Liver (tissue), 9 donors: ENCODE results near the gene KLF5. TPM values are rescaled to one million over a fixed set of nuclear protein-coding genes. Genes with fewer than 3 reads are reported as not detected.
"Not testable (repeated sequence)": the region's sequence is repeated elsewhere in the genome, so short reads cannot be mapped to it uniquely, and the experiment has no call there.

Experiments used
- DNase-seq: peaks from one replicate; pipeline ENCODE4 v3.0.0-alpha.2; 2017; ENCODE audit warnings: low spot score
- H3K27ac ChIP-seq, 2 donors: one replicate each; pipeline ENCODE4 v1.7.0; 2013; ENCODE audit warnings: inconsistent platforms in 2 of 2, low read length in 2 of 2, control low read depth in 1 of 2, low read depth in 1 of 2, mild to moderate bottlenecking in 1 of 2
- H3K27me3 ChIP-seq, 4 donors: one replicate each; pipeline versions ENCODE4 v1.6.1 to v1.7.0; 2013; ENCODE audit warnings: low read length in 3 of 4, inconsistent platforms in 1 of 4, mild to moderate bottlenecking in 1 of 4, moderate library complexity in 1 of 4; ENCODE audit not compliant: control insufficient read depth in 4 of 4, insufficient read depth in 4 of 4
- H3K36me3 ChIP-seq, 4 donors: one replicate each; pipeline versions ENCODE4 v1.6.1 to v1.7.0; 2013; ENCODE audit warnings: low read length in 3 of 4, mild to moderate bottlenecking in 3 of 4, low read depth in 1 of 4, moderate library complexity in 1 of 4; ENCODE audit not compliant: control insufficient read depth in 4 of 4, insufficient read depth in 3 of 4
- H3K4me1 ChIP-seq, 4 donors: one replicate each; pipeline versions ENCODE4 v1.6.1 to v1.7.0; 2013; ENCODE audit warnings: low read length in 3 of 4, mild to moderate bottlenecking in 3 of 4, moderate library complexity in 1 of 4; ENCODE audit not compliant: control insufficient read depth in 4 of 4, insufficient read depth in 4 of 4
- H3K4me3 ChIP-seq, 3 donors: one replicate each; pipeline versions ENCODE4 v1.6.1 to v1.7.0; 2013; ENCODE audit warnings: low read length in 3 of 3, control low read depth in 1 of 3, low read depth in 1 of 3, mild to moderate bottlenecking in 1 of 3
- H3K9ac ChIP-seq, 2 donors: one replicate each; pipeline ENCODE4 v1.7.0; 2013; ENCODE audit warnings: low read length in 2 of 2, mild to moderate bottlenecking in 2 of 2, moderate library complexity in 2 of 2, control low read depth in 1 of 2, low read depth in 1 of 2
- H3K9me3 ChIP-seq, 4 donors: one replicate each; pipeline versions ENCODE4 v1.6.1 to v1.7.0; 2013; ENCODE audit warnings: low read length in 3 of 4; ENCODE audit not compliant: control insufficient read depth in 4 of 4
- EGR1 ChIP-seq, 2 donors: IDR thresholded peaks; 2 replicates each; pipeline ENCODE4 v1.6.1; 2016 to 2018; ENCODE audit warnings: antibody characterized with exemption in 2 of 2, low read depth in 2 of 2
- FOXA1 ChIP-seq: IDR thresholded peaks from 2 replicates; pipeline ENCODE4 v1.6.1; 2016; ENCODE audit warnings: antibody characterized with exemption
- FOXA2 ChIP-seq: IDR thresholded peaks from 2 replicates; pipeline ENCODE4 v1.6.1; 2016; ENCODE audit warnings: antibody characterized with exemption
- GABPA ChIP-seq, 2 donors: IDR thresholded peaks in 1 of 2; conservative IDR thresholded peaks in 1 of 2; 2 replicates each; pipeline ENCODE4 v1.6.1; 2016; ENCODE audit warnings: antibody characterized with exemption in 2 of 2, mild to moderate bottlenecking in 1 of 2, moderate library complexity in 1 of 2
- HNF4G ChIP-seq: IDR thresholded peaks from 2 replicates; pipeline ENCODE4 v1.6.1; 2016; ENCODE audit warnings: antibody characterized with exemption
- JUND ChIP-seq, 2 donors: IDR thresholded peaks; 2 replicates each; pipeline ENCODE4 v1.6.1; 2016; ENCODE audit warnings: antibody characterized with exemption in 2 of 2
- MAX ChIP-seq: IDR thresholded peaks from 2 replicates; pipeline ENCODE4 v1.6.1; 2016; ENCODE audit warnings: antibody characterized with exemption
- NR2F2 ChIP-seq: IDR thresholded peaks from 2 replicates; pipeline ENCODE4 v1.6.1; 2016; ENCODE audit warnings: antibody characterized with exemption
- RAD21 ChIP-seq, 2 donors: IDR thresholded peaks; 2 replicates each; pipeline ENCODE4 v1.6.1; 2016; ENCODE audit warnings: antibody characterized with exemption in 2 of 2, mild to moderate bottlenecking in 2 of 2
- REST ChIP-seq: IDR thresholded peaks from 2 replicates; pipeline ENCODE4 v1.6.1; 2016; ENCODE audit warnings: antibody characterized with exemption, mild to moderate bottlenecking
- RXRA ChIP-seq, 2 donors: IDR thresholded peaks; 2 replicates each; pipeline ENCODE4 v1.6.1; 2017 to 2018; ENCODE audit warnings: antibody characterized with exemption in 2 of 2, mild to moderate bottlenecking in 1 of 2
- SP1 ChIP-seq: IDR thresholded peaks from 2 replicates; pipeline ENCODE4 v1.6.1; 2018; ENCODE audit warnings: antibody characterized with exemption, mild to moderate bottlenecking
- YY1 ChIP-seq: IDR thresholded peaks from 2 replicates; pipeline ENCODE4 v1.6.1; 2016; ENCODE audit warnings: antibody characterized with exemption, mild to moderate bottlenecking
- ZBTB33 ChIP-seq: IDR thresholded peaks from 2 replicates; pipeline ENCODE4 v1.6.1; 2016; ENCODE audit warnings: antibody characterized with exemption
- WGBS: extraction: QIAGEN DNeasy Blood & Tissue Kit; methylation state at CpG from one replicate; pipeline ENCODE4 v1.1.7; 2013; 5-methylcytosine and 5-hydroxymethylcytosine counted together
- polyA plus RNA-seq, 2 donors: library from polyadenylated mRNA; stranded (reverse) in 1 of 2; unstranded in 1 of 2; fragments of 200-250 nt in 1 of 2; fragments of >200 nt in 1 of 2; fragmentation: Nextera tagmentation in 1 of 2; extraction: Ambion mirVana in 1 of 2; gene quantifications; one replicate each; pipeline versions ENCODE4 v1.2.1 to v1.2.3, GENCODE V29; 2013 to 2015
- total RNA-seq, 2 donors: library from RNA; depleted of rRNA; stranded (reverse); fragments of >200 nt; gene quantifications; one replicate each; pipeline ENCODE4 v1.2.3, GENCODE V29; 2014
- TF ChIP-seq, protein P1 (sequence below): fragments of 150-350 bp; IDR thresholded peaks from 2 replicates; pipeline ENCODE4 v1.5.1; 2017; ENCODE audit warnings: improper control_type of control experiment, low read depth, low read length; ENCODE audit not compliant: missing input control
- TF ChIP-seq, protein P2 (sequence below): IDR thresholded peaks from 2 replicates; pipeline ENCODE4 v1.6.1; 2016; ENCODE audit warnings: antibody characterized with exemption
- donor health status: healthy.
- donor health status: healthy.
- donor health status: healthy.
- donor health status: healthy.
- donor health status: healthy.

KLF5 gene
- total and polyA plus RNA-seq, 4 donors, result 0.25 to 0.61 (median 0.36) TPM

GRCh38 chr13:73096173-73096572, 37.4 kb downstream of the KLF5 start (continued):
- TF ChIP-seq, protein P1, sequence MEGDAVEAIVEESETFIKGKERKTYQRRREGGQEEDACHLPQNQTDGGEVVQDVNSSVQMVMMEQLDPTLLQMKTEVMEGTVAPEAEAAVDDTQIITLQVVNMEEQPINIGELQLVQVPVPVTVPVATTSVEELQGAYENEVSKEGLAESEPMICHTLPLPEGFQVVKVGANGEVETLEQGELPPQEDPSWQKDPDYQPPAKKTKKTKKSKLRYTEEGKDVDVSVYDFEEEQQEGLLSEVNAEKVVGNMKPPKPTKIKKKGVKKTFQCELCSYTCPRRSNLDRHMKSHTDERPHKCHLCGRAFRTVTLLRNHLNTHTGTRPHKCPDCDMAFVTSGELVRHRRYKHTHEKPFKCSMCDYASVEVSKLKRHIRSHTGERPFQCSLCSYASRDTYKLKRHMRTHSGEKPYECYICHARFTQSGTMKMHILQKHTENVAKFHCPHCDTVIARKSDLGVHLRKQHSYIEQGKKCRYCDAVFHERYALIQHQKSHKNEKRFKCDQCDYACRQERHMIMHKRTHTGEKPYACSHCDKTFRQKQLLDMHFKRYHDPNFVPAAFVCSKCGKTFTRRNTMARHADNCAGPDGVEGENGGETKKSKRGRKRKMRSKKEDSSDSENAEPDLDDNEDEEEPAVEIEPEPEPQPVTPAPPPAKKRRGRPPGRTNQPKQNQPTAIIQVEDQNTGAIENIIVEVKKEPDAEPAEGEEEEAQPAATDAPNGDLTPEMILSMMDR, result no peak
- TF ChIP-seq RXRA (IDR thresholded peaks at IDR 0.05) (no peak), HNF4G (no peak)

DNA sequence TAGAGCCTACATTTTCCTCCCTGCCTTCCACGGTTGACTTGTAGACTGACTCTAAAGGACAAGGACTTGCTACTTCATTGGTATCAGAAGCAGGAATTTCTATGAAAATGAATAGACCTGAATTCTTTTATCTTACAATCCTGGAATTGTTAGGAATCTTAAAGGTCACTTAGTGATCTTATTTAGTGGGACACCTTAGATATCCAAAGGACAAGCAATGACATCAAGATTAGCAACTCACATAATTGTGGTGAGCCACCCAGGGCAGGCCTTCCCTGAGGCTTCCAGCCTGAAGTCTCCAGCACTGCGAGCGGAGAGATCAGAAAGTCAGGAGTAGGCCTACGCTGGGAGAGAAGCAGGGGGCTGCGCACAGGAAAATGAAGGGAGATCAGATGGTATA, 37.8 kb downstream of the KLF5 start:
- H3K27ac ChIP-seq, result no peak overlapping the region
- TF ChIP-seq FOXA2 (no peak), RXRA (IDR thresholded peaks at IDR 0.05) (no peak), FOXA1 (no peak), ZBTB33 (no peak), HNF4G (no peak), EGR1 (IDR thresholded peaks at IDR 0.05; ENCODE audit: low read depth in 2 of 2) (no peak), REST (no peak), RAD21 (IDR thresholded peaks at IDR 0.05) (no peak), NR2F2 (no peak), MAX (no peak), SP1 (no peak), JUND (IDR thresholded peaks at IDR 0.05) (no peak), GABPA (IDR thresholded peaks at IDR 0.05 in 1 of 2, conservative IDR thresholded peaks at IDR 0.05 in 1 of 2) (no peak), YY1 (no peak)
- TF ChIP-seq, protein P1, result no peak
- TF ChIP-seq, protein P2, sequence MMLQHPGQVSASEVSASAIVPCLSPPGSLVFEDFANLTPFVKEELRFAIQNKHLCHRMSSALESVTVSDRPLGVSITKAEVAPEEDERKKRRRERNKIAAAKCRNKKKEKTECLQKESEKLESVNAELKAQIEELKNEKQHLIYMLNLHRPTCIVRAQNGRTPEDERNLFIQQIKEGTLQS, result no peak
- H3K36me3 ChIP-seq, result no peaks in the 10 kb centered on the region
- no peak for DNase-seq
- WGBS, result 86% methylated on average over 5 of the region's 5 CpGs
- no peaks in the 10 kb centered on the region for H3K27me3 ChIP-seq
- H3K4me3 ChIP-seq, result no peak overlapping the region
- H3K9me3 ChIP-seq, result no peaks in the 10 kb centered on the region
- H3K4me1 ChIP-seq, result no peaks in the 10 kb centered on the region
- no peak overlapping the region for H3K9ac ChIP-seq

GRCh38 chr13:73100781-73101180, 42.0 kb downstream of the KLF5 start:
- H3K27me3 ChIP-seq, H3K27ac ChIP-seq, DNase-seq, H3K9me3 ChIP-seq, H3K36me3 ChIP-seq, H3K4me3 ChIP-seq, H3K4me1 ChIP-seq, H3K9ac ChIP-seq: not testable (repeated sequence)
- WGBS, result 95% methylated on average over 10 of the region's 10 CpGs
